ENCODE measurements around the gene GPNMB.

The GPNMB gene

DNA sequence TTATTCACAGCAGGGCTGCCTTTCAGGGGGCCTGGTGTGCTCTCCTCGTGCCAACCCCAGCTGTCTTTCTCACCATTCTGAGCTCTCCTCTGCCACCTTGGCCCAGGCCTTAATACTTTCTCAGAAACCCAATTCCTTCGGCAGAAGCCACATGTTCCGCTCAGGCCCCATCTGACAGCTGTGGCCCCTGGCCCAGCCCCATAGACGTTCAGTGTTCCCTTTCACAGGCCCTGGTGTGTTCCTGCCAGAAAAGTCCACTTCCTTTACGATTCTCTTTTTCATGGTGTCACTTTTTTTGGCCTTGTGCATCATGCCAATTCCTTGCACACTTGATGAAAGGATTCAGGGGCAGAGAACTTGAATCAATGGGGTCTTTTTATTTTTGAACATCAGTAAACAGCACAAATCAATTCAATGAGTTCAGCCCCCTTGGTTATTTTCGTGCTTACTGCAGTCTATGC, 15.9 kb upstream of the GPNMB start:
- DNase-seq (ENCODE audit: low read depth in 2 of 2): no peak

DNA sequence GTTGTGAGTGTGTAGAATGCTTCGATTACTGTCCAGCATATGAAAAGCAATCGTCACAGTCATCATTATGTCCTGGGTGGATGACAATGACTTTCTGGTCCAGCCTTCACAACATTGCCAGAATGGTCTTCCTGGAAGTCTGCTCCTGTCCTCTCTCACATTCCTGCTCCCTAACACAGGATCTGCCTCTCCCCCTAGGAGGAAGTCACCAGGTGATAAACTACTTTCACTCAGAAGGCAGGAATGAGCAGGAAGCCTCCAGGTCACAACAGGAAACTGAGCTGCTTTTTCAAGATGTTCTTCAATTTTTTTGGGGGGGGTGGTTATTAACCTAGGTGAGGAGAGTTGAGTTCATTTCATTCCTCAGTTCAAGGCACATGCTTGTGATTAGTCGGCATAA, 13.6 kb upstream of the GPNMB start:
- no peak for DNase-seq (ENCODE audit: low read depth in 2 of 2)

DNA sequence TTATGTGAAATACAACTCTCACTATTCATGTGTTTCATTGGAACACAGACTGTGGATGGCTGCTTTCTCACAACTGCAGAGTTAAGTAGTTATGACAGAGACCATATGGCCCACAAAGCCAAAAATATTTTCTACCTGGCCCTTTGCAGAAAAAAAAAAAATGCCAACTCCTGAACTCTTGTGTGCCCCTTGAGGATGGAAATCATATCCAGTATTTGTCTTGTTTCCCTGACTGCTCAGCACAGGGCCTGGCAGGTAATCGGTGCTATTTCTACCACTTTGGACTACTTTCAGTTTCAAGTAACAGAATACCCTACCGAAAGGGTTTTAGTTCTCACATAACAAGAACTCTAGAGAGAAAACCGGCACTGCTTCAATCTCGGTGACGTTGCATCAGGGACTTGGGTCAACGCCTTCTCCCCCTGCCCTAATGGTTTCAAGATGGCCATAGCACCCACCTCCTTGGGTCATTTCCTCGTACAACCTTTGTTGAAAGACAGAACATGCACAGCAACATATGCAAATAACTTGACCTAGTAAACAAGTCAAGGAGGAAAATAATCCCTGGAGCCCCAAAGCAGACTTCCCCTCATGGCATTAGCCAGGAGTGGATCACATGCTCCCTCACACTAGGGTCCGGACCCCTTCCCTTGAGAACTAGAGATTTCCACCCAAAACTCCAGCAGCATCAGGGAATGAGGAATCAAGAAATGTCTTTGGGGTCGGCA, 11.8 kb upstream of the GPNMB start:
- DNase-seq (ENCODE audit: low read depth in 2 of 2): no peak

DNA sequence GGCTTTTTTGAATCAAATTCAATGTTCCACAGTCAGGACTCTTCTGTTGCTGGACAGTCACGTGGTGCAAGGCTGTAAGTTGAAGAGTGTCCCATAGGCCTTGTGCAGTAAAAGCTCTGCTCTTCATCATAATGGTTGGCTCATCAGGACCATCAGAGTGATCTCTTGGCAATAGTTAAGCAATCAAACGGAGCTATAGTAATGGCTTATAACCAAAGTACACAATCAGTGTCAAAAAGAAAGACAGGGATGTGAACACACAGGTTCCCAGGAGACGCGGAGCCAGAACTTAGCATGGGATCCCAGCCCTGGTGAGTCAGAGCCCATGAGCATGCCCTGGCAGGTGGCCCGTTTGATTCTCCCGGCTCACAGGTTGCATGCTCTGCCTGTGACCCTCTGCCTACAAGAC, 10.8 kb upstream of the GPNMB start:
- DNase-seq (ENCODE audit: low read depth in 2 of 2): no peak

DNA sequence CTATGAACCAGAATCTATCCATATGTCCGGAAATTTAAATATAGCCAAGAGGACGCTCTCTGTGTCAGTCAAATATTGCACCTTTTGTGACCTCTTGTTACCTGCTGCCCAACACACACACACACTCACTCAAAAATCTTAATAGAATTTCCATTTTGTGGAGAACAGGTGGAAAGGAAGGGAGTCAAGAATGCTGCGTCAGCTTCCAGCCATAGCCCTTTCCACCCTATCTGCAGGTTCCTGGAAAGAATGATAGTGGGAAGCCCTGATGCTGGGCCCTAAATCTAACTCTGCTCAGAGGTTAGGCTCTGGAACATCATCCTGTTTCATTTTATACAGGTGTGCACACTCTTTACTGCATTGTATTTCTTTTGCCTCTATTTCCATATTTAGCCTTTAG, 9.6 kb upstream of the GPNMB start:
- no peak for DNase-seq (ENCODE audit: low read depth in 2 of 2)

DNA sequence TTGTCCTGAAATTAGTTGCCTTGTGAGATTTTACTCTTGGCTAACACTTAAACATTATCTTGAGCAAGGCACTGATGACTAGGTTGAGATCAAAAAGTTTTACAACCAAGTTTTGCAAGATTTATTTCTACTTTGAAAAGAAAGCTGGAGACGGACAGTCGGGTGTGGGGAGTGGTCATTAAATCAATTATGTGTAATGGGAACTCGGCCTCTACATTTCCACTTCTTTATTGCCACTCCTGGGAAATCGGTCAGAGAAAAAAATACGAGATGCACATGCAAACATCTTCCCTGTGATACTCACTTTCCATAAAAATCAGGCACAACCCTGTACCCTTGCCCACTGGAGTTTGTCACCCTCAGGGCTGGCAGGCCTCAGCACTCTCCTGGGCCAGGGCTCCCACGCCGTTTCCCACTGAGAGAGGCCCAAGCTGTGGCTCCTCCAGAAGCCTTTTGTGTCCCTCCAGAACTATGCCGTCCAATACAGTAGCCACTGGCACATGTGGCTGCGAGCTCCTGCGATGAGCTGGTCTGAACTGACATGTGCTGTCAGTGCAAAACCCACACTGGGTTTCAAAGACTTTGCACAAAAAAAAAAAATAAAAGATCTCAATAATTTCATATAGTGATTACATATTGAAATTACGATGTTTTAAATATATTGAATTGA, 7.5 kb upstream of the GPNMB start:
- DNase-seq (ENCODE audit: low read depth in 2 of 2): no peak

DNA sequence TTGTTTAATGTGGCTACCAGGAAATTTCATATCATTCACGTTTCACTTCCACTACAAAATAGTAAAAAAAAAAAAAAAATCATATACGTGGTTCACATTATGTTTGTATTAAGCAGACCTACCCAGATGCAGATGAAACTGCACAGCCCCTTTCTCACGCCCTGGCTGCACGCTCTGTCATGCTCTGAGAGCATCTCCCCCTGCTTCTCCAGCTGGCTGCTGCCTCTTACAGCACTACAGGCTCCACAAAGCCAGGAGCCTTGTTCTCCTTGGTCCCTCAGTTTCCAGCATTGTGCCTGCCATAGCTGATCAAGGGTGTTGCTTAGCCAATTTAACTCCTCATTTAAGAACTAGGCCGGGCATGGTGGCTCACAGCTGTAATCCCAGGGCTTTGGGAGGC, 6.9 kb upstream of the GPNMB start:
- DNase-seq (ENCODE audit: low read depth in 2 of 2): no peak

DNA sequence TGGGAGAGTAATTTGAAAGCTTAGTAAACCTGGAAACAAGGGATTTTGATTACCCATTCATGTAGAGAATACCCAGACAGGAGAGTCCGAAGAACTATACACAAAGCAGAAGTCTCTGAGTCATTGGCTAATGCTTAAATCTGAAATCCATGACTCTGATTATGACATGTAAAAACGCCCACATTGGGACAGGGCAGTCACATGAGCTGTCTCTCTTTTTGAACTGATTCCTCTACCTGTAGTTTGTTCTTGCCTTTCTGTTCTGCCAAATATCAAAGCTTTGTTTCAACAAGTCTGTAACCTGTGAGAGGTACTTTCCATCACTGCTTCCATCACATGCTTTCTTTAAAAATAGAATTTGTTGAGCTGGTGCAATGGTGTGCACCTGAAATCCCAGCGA, 4.3 kb upstream of the GPNMB start:
- DNase-seq (ENCODE audit: low read depth in 2 of 2): no peak

DNA sequence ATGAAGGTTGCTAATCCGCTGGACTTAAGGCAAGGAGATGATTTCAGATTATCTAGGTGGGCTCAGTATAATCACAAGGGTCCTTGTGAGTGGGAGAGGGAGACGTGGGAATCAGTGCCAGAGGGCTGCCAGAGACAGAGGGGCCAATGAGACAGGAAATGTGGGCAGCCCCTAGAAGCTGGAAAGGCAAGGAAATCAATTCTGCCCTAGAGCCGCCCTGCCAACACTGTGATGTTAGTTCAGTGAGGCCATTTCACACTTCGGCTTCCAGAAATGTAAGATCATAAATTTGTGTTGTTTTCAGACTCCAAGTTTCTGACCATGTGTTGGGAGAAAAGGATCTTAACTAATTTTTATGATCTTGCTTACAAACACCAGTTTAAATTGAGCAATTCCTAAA, 3.6 kb upstream of the GPNMB start:
- no peak for DNase-seq (ENCODE audit: low read depth in 2 of 2)

DNA sequence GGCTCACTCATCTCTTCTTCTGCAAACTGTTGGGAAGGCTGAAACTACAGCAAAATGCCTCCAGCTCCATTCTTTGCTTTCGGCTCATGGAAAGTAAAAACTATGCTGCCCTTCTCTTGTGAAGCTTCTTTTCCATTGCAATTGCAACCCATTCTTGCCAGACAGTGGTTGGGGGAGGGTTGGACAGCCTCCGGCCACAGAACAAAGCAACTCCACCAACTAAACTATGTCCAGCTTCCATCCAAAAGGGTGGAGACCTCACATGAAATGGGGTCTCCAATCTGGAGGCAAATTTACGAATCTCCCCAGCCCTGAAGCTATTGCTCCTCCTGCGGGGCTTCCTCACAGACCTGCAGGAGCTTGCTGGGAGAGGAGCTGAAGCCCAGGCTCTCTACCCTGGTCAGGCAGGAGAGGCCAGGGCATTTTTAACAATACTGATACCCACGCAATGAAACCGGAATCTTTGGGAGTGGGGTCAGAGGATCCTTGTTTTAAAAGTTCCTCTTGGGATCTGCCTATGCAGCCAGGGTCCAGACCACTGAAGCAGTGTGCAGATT, 549 bp downstream of the GPNMB start:
- no peak for DNase-seq (ENCODE audit: low read depth in 2 of 2)

DNA sequence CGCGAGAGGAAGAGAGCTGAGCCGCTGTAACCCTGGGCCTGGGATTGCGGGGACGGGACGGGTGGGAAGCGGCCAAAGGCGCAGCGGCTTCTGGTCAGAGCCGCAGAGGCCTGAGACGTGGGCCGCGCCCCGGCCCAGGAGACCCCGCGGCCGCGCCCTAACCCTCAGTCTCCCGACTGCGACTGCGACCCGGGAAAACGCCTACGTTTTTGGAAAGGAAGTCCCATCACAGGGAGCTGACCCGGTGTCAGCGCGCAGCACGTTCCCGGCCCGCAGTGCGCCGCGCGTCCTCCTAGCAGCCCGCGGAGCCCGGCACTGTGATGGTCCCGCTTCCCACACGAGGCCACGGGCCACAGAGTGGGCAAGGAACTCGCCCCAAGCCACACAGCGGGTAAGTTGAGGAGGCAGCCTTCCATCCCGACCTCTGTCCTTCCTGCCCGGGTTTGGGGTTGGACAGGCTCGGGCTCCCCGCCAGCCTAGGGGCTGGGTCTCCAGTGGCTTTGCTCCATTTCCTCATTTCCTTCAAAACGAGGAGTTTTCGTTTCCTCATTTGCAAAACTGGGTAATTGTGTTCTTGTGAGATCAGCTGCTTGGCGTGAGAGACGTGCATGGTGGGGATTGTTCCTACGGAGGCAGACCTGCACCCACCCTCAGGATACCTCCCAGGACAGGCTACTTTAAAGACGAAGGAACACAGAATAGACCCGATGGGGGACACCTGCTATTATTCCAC, 1.2 kb downstream of the GPNMB start:
- DNase-seq (ENCODE audit: low read depth in 2 of 2): no peak

DNA sequence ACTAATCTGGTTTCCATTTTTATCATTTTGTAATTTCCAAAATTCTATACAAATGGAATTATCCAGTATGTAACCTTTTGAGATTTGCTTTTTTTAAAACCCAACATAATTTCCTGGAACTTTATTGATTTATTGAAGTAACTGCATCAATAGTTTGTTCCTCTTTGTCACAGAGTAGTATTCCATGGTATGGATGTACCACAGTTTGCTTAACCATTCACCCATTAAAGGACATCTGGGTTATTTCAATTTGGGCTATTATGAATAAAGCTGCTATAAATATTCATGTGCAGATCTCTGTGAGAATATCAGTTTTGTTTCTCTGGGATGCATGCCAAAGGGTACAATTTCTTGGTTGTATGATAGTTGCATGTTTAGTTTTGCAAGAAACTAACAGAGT, 2.9 kb downstream of the GPNMB start:
- no peak for DNase-seq (ENCODE audit: low read depth in 2 of 2)

DNA sequence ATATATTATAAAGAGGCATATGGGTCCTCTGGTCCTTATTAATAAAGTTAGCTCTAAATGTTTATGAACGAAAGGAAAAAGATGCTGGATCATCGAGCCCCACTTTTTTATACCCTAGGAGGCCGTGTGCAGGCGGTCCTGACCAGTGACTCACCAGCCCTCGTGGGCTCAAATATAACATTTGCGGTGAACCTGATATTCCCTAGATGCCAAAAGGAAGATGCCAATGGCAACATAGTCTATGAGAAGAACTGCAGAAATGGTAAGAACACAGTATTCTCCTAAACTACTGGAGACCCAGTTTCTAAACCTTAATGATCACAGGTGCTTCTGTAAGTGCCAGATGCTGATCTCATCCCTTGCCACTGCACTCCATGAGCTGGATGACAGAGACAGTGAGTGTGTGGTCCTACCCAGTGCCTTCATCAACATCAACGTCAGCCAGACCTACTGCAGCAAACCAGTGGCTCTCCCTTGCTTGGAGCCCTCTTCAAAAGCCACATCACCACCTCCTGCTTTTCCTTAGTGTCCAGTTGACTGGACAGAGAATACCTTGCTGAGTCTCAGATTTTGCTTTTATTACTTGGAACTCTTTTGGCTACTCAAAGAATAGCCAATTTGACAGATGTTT, 7.6 kb downstream of the GPNMB start:
- DNase-seq (ENCODE audit: low read depth in 2 of 2): no peak

DNA sequence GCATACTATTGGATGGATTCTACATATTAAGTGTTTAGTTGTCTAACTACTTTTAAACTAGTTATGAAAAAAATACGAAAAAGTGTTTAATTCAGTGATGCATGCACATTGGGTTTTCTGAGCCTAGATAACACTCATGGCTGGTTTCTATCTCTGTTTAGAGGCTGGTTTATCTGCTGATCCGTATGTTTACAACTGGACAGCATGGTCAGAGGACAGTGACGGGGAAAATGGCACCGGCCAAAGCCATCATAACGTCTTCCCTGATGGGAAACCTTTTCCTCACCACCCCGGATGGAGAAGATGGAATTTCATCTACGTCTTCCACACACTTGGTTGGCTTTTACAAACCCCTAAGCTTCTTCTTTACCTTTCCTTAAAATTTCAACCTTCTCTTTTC, 10.2 kb downstream of the GPNMB start:
- DNase-seq (ENCODE audit: low read depth in 2 of 2): no peak

DNA sequence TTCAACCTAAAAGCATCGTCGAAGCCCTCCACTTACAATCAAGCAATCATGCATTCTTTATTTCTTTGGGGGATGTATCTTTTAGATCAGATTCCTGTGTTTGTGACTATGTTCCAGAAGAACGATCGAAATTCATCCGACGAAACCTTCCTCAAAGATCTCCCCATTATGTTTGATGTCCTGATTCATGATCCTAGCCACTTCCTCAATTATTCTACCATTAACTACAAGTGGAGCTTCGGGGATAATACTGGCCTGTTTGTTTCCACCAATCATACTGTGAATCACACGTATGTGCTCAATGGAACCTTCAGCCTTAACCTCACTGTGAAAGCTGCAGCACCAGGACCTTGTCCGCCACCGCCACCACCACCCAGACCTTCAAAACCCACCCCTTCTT, 13.8 kb downstream of the GPNMB start:
- no peak for DNase-seq (ENCODE audit: low read depth in 2 of 2)

DNA sequence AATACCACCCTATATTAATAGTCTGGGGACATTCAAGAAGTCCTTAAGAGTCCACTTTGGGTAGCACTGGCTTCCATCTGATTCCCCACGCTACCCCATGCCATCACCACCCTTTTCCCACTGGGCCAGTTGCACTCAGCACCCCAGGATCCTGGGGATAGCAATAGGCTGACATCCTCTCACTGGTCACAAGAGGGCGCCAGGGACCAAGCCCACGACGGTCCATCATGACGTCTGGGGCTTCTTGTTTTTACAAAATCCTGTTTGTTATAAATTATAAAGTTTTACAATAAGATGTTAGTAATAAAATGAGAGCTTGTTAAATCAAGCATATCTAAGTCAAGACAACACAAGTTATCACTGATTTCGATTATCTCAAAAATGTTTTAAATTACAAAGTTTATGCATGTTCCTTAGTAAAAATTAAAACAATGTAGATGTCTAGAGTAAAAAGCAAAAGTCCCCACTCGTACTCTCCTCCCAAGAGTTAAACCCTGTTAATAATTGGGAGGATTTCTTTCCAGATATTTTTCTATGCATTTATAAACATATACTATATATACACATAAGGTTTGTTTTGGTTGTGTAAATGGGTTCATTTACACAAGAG, 15.4 kb downstream of the GPNMB start:
- DNase-seq (ENCODE audit: low read depth in 2 of 2): peak; percentile 16 to 26

DNA sequence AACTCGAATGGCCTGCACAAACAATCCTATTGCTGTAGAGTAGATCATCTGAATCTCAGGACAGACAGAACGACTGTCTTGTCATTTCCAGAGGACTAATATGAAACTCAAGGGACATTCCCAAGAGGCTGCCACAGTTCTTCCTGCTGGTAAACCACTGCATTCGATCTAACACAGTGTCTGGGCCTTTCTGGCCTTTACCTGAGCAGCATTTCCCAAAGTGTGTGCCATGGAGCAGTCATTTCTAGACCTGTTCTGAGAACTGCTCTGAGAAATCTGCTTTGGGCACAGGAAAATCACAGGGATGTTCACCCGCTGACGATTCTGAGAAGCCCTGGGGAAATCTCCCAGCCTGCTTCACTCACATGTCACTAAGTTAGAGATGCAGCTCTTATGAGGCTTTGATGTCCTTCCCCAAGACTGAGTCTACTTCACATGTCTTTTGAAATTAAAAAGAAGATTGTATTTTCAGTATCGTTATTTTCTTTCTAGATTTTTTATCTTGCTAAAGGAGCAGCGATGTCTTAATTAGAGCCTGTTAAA, 18.4 kb downstream of the GPNMB start:
- no peak for DNase-seq (ENCODE audit: low read depth in 2 of 2)

DNA sequence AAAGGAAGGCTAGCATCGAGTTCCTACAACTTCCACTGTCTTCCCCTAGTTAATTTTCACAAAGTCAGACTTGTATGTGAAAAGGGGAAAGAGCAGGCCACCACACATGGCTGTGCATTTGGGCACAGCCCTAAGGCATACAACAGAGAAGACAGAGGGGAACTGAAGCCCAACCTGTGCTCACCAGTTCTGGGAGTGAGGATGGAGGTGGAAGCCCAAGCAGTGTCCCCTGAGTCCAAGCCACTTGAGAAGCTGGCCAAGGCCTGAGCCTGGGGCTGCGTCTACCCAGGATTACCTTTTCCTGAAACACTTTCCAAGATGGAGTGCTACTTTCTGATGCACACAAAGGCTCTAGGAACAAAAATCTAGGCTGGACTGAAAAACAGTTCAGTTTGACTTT, 20.3 kb downstream of the GPNMB start:
- DNase-seq (ENCODE audit: low read depth in 2 of 2): no peak

DNA sequence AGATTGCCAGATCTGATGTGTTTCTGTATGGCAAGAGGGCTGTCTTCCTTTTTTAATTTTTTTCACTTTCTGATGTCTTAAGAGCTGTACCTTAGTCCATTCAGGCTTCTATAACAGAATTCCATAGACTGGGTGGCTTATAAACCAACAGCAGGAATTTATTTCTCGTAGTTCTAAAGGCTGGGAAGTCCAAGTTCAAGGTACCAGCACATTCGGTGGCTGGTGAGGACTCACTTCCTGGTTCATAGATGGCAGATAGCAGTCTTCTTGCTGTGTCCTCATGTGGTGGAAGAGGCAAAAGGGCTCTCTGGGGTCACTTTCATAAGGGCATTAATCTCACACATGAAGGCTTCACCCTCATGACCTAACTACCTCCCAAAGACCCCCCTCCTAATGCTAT, 20.8 kb downstream of the GPNMB start:
- no peak for DNase-seq (ENCODE audit: low read depth in 2 of 2)

DNA sequence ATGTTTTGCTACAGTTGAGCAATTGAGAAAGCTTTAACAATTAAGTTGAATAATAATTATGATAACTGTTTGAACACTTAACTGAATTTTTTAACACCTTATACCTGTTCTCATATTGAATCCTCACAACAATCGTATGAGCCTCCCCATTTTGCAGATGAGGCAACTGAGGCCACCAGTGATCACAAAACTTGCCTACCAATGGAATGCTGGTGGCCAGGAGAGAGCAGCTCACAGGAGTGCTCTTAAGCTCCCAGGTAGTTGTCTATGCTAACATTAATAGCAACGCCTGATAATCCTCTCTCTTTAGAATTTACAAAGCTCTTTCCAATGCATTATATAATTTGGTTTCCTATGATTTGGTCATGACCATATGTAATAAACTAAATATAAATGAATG, 21.6 kb downstream of the GPNMB start:
- DNase-seq (ENCODE audit: low read depth in 2 of 2): no peak

DNA sequence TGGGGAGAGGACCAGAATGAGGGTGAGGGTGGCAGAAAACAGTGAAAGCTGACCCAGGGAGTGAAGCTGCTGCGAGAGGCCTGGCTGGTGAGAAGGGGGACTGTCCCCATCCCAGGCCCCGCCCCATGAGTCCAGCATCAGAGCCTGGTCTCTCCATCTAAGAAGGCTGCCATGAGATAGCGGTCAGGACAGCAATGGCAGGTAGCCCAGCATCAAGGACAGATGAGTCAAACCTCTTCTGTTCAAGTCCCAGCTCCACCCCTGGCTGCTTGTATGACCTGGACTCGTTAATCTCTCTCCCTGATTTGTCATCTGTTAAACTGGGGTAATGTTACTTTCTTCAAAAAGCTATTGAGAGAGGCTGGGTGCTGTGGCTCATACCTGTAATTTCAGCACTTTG, 22.2 kb downstream of the GPNMB start:
- DNase-seq (ENCODE audit: low read depth in 2 of 2): no peak

DNA sequence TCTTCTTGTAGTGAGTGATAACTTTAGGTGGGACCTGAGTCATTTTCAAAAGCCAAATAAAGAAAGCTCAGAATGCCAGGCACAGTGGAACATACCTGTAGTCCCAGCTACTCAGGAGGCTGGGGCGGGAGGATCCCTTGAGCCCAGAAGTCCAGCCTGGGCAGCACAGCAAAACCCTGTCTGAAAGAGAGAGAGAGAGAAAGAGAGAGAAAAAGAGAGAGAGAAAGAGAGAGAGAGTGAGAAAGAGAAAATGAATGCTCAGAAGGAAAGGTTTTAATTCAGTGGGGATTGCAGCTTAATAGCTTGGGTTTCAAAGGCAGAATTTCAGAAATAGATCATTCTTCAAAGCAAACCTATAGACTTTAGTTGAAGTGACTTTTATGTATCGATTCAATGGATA, 25.7 kb downstream of the GPNMB start:
- no peak for DNase-seq (ENCODE audit: low read depth in 2 of 2)
